HEK293 (cell line): ENCODE data around the gene MEMO1.
A peak's percentile ranks its signal among the peaks of the same experiment; 100 is the strongest.

ENCODE experiments used
- CTCF ChIA-PET: fragments of 350-600 bp; formaldehyde crosslinking; extraction: SDS; loops from one replicate; lab custom pipeline; 2021; ENCODE audit warnings: antibody characterized with exemption; lab: Yijun Ruan, JAX
- POLR2A ChIA-PET: fragments of 300-600 bp; formaldehyde crosslinking; extraction: SDS; loops from one replicate; lab custom pipeline; 2020; ENCODE audit warnings: antibody characterized with exemption, inconsistent platforms; lab: Yijun Ruan, JAX
- H3K27ac ChIP-seq: fragments of 200-500 bp; sonication (Bioruptor generic); 2 replicates; pipeline ENCODE4 v1.5.1; 2014; ENCODE audit warnings: low read depth, low read length, control low read depth, inconsistent platforms; ENCODE audit errors: extremely low read depth
- H3K36me3 ChIP-seq, 2 experiments: fragments of 200-500 bp in 1 of 2; sonication (Bioruptor generic) in 1 of 2; 1 replicate in 1 of 2; 2 replicates in 1 of 2; pipeline ENCODE4 v1.5.1; 2014 to 2017; ENCODE audit warnings: inconsistent platforms in 2 of 2, low read length in 2 of 2; ENCODE audit not compliant: control insufficient read depth in 2 of 2, insufficient read depth in 1 of 2
- H3K4me1 ChIP-seq: fragments of 200-500 bp; sonication (Bioruptor generic); 2 replicates; pipeline ENCODE4 v1.5.1; 2014; ENCODE audit warnings: mild to moderate bottlenecking, low read length, inconsistent platforms; ENCODE audit not compliant: control insufficient read depth, insufficient read depth
- H3K4me3 ChIP-seq: 2 replicates; pipeline ENCODE4 v1.5.1; 2011; ENCODE audit warnings: low read depth, mild to moderate bottlenecking, control low read depth, low read length, moderate library complexity
- H3K9me3 ChIP-seq: fragments of 200-500 bp; sonication (Bioruptor generic); 2 replicates; pipeline ENCODE4 v1.5.1; 2014; ENCODE audit warnings: low read depth, low read length, inconsistent platforms; ENCODE audit not compliant: control insufficient read depth, insufficient read depth
- BCL11B ChIP-seq: fragments of 450-650 bp; formaldehyde crosslinking; IDR thresholded peaks from 2 replicates; pipeline ENCODE4 v1.5.1; 2016; ENCODE audit warnings: low read depth, missing biosample characterization, missing genetic modification characterization
- FEZF1 ChIP-seq: fragments of 450-650 bp; formaldehyde crosslinking; IDR thresholded peaks from 2 replicates; pipeline ENCODE4 v1.5.1; 2016; ENCODE audit warnings: missing biosample characterization, missing genetic modification characterization
- GLIS1 ChIP-seq: fragments of 450-650 bp; formaldehyde crosslinking; IDR thresholded peaks from 2 replicates; pipeline ENCODE4 v1.5.1; 2016; ENCODE audit warnings: missing biosample characterization, missing genetic modification characterization
- KLF8 ChIP-seq: fragments of 450-650 bp; formaldehyde crosslinking; IDR thresholded peaks from 2 replicates; pipeline ENCODE4 v1.5.1; 2016; ENCODE audit warnings: missing biosample characterization, missing genetic modification characterization
- KLF9 ChIP-seq: fragments of 450-650 bp; formaldehyde crosslinking; IDR thresholded peaks from 2 replicates; pipeline ENCODE4 v1.5.1; 2016; ENCODE audit warnings: missing biosample characterization, missing genetic modification characterization, low read depth
- PRDM1 ChIP-seq: fragments of 450-650 bp; formaldehyde crosslinking; IDR thresholded peaks from 2 replicates; pipeline ENCODE4; 2016; ENCODE audit warnings: missing biosample characterization, missing genetic modification characterization
- RBAK ChIP-seq: fragments of 450-650 bp; formaldehyde crosslinking; IDR thresholded peaks from 2 replicates; pipeline ENCODE4 v1.5.1; 2016; ENCODE audit warnings: missing biosample characterization, missing genetic modification characterization
- SETDB1 ChIP-seq: IDR thresholded peaks from one replicate; pipeline ENCODE4 v1.6.1; 2017; ENCODE audit warnings: mild to moderate bottlenecking, low read length, moderate library complexity, mixed read lengths; ENCODE audit not compliant: insufficient read length
- WT1 ChIP-seq: fragments of 450-650 bp; formaldehyde crosslinking; IDR thresholded peaks from 2 replicates; pipeline ENCODE4 v1.5.1; 2016; ENCODE audit warnings: missing biosample characterization, missing genetic modification characterization
- ZBTB48 ChIP-seq: fragments of 450-650 bp; formaldehyde crosslinking; IDR thresholded peaks from 2 replicates; pipeline ENCODE4 v1.5.1; 2016; ENCODE audit warnings: missing biosample characterization, missing genetic modification characterization
- ZFP37 ChIP-seq: fragments of 450-650 bp; formaldehyde crosslinking; IDR thresholded peaks from 2 replicates; pipeline ENCODE4 v1.5.1; 2016; ENCODE audit warnings: missing biosample characterization, missing genetic modification characterization
- ZNF16 ChIP-seq: fragments of 450-650 bp; formaldehyde crosslinking; IDR thresholded peaks from 2 replicates; pipeline ENCODE4 v1.5.1; 2016; ENCODE audit warnings: low read depth, missing biosample characterization, missing genetic modification characterization
- ZNF211 ChIP-seq: fragments of 450-650 bp; formaldehyde crosslinking; IDR thresholded peaks from 2 replicates; pipeline ENCODE4 v1.5.1; 2016; ENCODE audit warnings: low read depth, missing biosample characterization, missing genetic modification characterization
- ZNF214 ChIP-seq: fragments of 450-650 bp; formaldehyde crosslinking; IDR thresholded peaks from 2 replicates; pipeline ENCODE4 v1.5.1; 2017; ENCODE audit warnings: missing biosample characterization, mild to moderate bottlenecking, missing genetic modification characterization, borderline replicate concordance
- ZNF239 ChIP-seq: fragments of 450-650 bp; formaldehyde crosslinking; IDR thresholded peaks from 2 replicates; pipeline ENCODE4 v1.5.1; 2016; ENCODE audit warnings: missing biosample characterization, missing genetic modification characterization
- ZNF341 ChIP-seq: fragments of 450-650 bp; formaldehyde crosslinking; IDR thresholded peaks from 2 replicates; pipeline ENCODE4; 2016; ENCODE audit warnings: low read depth, missing biosample characterization, missing genetic modification characterization
- ZNF423 ChIP-seq: fragments of 450-650 bp; formaldehyde crosslinking; IDR thresholded peaks from 2 replicates; pipeline ENCODE4 v1.5.1; 2016; ENCODE audit warnings: missing biosample characterization, missing genetic modification characterization
- ZNF473 ChIP-seq: fragments of 450-650 bp; formaldehyde crosslinking; IDR thresholded peaks from 2 replicates; pipeline ENCODE4 v1.5.1; 2017; ENCODE audit warnings: missing biosample characterization, missing genetic modification characterization
- ZNF558 ChIP-seq: fragments of 450-650 bp; formaldehyde crosslinking; IDR thresholded peaks from 2 replicates; pipeline ENCODE4 v1.5.1; 2016; ENCODE audit warnings: missing biosample characterization, missing genetic modification characterization
- ZNF768 ChIP-seq: fragments of 450-650 bp; formaldehyde crosslinking; IDR thresholded peaks from 2 replicates; pipeline ENCODE4 v1.5.1; 2018; ENCODE audit warnings: missing biosample characterization, mild to moderate bottlenecking, missing genetic modification characterization
- ZNF777 ChIP-seq: fragments of 450-650 bp; formaldehyde crosslinking; IDR thresholded peaks from 2 replicates; pipeline ENCODE4 v1.5.1; 2017; ENCODE audit warnings: missing biosample characterization, missing genetic modification characterization, borderline replicate concordance
- ZSCAN23 ChIP-seq: fragments of 450-650 bp; formaldehyde crosslinking; IDR thresholded peaks from 2 replicates; pipeline ENCODE4 v1.5.1; 2016; ENCODE audit warnings: missing biosample characterization, missing genetic modification characterization
- TF ChIP-seq, protein P1 (sequence below): fragments of 450-650 bp; formaldehyde crosslinking; IDR thresholded peaks from 2 replicates; pipeline ENCODE4 v1.5.1; 2016; ENCODE audit warnings: missing biosample characterization, missing genetic modification characterization
- TF ChIP-seq, protein P2 (sequence below): fragments of 450-650 bp; formaldehyde crosslinking; IDR thresholded peaks from 2 replicates; pipeline ENCODE4 v1.5.1; 2017; ENCODE audit warnings: missing biosample characterization, missing genetic modification characterization

The MEMO1 gene

DNA sequence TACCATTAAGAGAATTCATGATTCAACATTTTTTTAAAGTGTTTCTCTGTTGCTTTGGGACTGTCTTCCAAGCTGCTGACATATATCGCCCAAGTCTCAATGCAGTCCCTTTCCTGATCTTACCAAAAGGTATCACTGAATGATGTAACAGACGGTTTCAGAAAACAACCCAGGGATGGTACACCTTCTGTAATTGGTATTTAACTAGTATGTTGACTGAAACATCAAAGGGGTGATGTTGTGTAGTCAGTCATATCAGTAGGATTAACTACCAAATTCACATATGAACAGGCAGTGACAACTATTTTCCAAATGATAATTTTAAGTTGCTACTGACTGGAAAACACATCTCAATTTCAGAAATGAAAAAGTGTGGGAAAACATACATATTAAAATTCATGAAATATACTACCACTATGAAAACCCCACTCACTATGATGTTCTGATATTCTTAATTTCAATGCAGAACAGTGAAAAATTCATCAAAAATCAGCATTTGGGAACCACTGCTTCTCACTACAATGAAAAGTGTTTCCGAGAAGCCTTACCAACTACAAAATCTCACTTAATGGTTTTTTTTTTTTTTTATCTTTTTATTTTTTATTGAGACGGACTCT lies 59.8 kb downstream of the MEMO1 start:
- Histone ChIP-seq H3K36me3 (no peaks in the 10 kb centered on the region; a peak in 1 of 3 replicates), H3K4me1 (no peaks in the 10 kb centered on the region), H3K4me3 (no peak overlapping the region), H3K9me3 (no peaks in the 10 kb centered on the region), H3K27ac (no peak overlapping the region)
- CTCF ChIA-PET, result no interaction called here
- POLR2A ChIA-PET, result no interaction called here
- TF ChIP-seq ZNF214 (tag by site-specific recombination), result no peak
- no peak for TF ChIP-seq ZNF768 (tag by site-specific recombination)

DNA sequence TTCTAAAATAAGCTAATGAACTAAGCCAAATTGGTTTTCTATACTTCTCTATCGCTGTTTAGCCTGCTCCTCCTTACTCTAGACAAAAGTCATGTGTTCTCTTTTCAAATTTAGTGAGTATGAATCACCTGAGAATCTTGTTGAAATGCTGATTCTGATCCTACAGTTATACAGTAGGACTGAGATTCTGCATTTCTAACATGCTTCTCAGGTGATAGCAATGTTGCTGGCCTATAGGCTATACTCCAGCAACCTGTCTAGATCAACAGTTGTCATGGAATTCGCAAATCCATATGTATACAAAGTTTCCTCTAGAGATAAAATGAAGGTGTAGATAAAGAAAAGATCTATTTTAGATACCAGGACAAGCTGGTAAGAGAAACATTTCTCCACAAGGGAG lies 62.9 kb downstream of the MEMO1 start:
- peaks cover 0 to 6% of the 10 kb centered on the region in 2 experiments; a peak in 2 of 3 replicates for H3K36me3 ChIP-seq
- POLR2A ChIA-PET, result no interaction called here

DNA sequence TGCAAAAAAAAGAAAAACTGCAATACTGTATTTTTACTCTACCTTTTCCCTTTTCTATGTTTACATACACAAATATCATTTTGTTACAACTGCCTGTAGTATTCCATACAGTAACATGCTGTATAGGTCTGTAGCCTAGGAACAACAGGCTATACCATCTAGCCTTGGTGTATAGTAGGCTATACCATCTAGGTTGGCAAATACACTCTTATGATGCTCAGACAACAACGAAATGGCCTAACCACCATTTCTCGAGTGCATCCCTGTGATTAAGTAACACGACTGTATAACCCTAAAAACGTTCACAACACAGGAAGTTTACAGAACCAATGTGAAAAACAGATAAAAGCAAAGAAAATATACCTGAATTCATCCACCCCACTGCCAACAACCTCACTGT lies 64.0 kb downstream of the MEMO1 start:
- Histone ChIP-seq H3K9me3 (no peaks in the 10 kb centered on the region), H3K36me3 (peaks cover 0 to 11% of the 10 kb centered on the region in 2 experiments), H3K4me3 (no peak overlapping the region), H3K27ac (no peak overlapping the region), H3K4me1 (peaks cover 5% of the 10 kb centered on the region; the same call in 1 of the 2 replicates)
- TF ChIP-seq KLF8 (tag by site-specific recombination) (no peak), ZNF211 (tag by site-specific recombination) (peak; percentile 53; the same call in 1 of the 2 replicates), BCL11B (tag by site-specific recombination) (no peak)
- TF ChIP-seq, protein P1, sequence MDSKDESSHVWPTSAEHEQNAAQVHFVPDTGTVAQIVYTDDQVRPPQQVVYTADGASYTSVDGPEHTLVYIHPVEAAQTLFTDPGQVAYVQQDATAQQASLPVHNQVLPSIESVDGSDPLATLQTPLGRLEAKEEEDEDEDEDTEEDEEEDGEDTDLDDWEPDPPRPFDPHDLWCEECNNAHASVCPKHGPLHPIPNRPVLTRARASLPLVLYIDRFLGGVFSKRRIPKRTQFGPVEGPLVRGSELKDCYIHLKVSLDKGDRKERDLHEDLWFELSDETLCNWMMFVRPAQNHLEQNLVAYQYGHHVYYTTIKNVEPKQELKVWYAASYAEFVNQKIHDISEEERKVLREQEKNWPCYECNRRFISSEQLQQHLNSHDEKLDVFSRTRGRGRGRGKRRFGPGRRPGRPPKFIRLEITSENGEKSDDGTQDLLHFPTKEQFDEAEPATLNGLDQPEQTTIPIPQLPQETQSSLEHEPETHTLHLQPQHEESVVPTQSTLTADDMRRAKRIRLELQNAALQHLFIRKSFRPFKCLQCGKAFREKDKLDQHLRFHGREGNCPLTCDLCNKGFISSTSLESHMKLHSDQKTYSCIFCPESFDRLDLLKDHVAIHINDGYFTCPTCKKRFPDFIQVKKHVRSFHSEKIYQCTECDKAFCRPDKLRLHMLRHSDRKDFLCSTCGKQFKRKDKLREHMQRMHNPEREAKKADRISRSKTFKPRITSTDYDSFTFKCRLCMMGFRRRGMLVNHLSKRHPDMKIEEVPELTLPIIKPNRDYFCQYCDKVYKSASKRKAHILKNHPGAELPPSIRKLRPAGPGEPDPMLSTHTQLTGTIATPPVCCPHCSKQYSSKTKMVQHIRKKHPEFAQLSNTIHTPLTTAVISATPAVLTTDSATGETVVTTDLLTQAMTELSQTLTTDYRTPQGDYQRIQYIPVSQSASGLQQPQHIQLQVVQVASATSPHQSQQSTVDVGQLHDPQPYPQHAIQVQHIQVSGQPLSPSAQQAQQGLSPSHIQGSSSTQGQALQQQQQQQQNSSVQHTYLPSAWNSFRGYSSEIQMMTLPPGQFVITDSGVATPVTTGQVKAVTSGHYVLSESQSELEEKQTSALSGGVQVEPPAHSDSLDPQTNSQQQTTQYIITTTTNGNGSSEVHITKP (tag by site-specific recombination), result peak; percentile 38; the same call in 1 of the 2 replicates
- POLR2A ChIA-PET, result no interaction called here
- CTCF ChIA-PET, result no interaction called here

More for the DNA sequence above, 62.9 kb downstream of the MEMO1 start:
- no peak for TF ChIP-seq ZNF239 (tag by site-specific recombination)
- TF ChIP-seq ZSCAN23 (tag by site-specific recombination), result no peak
- TF ChIP-seq SETDB1, result no peak
- no peak for TF ChIP-seq PRDM1
- TF ChIP-seq ZNF473 (tag by site-specific recombination), result no peak
- no peak for TF ChIP-seq KLF9 (tag by site-specific recombination)
- TF ChIP-seq FEZF1 (tag by site-specific recombination), result no peak
- TF ChIP-seq, protein P2, sequence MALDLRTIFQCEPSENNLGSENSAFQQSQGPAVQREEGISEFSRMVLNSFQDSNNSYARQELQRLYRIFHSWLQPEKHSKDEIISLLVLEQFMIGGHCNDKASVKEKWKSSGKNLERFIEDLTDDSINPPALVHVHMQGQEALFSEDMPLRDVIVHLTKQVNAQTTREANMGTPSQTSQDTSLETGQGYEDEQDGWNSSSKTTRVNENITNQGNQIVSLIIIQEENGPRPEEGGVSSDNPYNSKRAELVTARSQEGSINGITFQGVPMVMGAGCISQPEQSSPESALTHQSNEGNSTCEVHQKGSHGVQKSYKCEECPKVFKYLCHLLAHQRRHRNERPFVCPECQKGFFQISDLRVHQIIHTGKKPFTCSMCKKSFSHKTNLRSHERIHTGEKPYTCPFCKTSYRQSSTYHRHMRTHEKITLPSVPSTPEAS (tag by site-specific recombination), result no peak
- no peak for TF ChIP-seq ZNF777 (tag by site-specific recombination)
- no peak for TF ChIP-seq GLIS1 (tag by site-specific recombination)
- no peak for TF ChIP-seq ZNF341 (tag by site-specific recombination)
- TF ChIP-seq ZNF423, result no peak
- no peak for TF ChIP-seq ZNF558
- TF ChIP-seq RBAK (tag by site-specific recombination), result no peak
- TF ChIP-seq ZBTB48 (tag by site-specific recombination), result no peak
- TF ChIP-seq WT1, result no peak
- no peak for TF ChIP-seq ZNF16 (tag by site-specific recombination)
- TF ChIP-seq ZFP37, result no peak
- no peak overlapping the region for H3K27ac ChIP-seq
- H3K4me1 ChIP-seq, result peaks cover 5% of the 10 kb centered on the region; the same call in 1 of the 2 replicates
- no peak overlapping the region for H3K4me3 ChIP-seq
- CTCF ChIA-PET, result interaction anchor here (0.7 to 1.3 kb wide), 2 partner anchors 61 to 1155 kb away, joined by 3 to 5 read pairs; no protein-coding TSS in a partner anchor
- no peaks in the 10 kb centered on the region for H3K9me3 ChIP-seq
